Subcutaneous abdominal adipose tissue (tissue), 5 donors: ENCODE results near the gene ABHD18.
A peak's percentile ranks its signal among the peaks of the same experiment; 100 is the strongest.
"Not testable (repeated sequence)": the region's sequence is repeated elsewhere in the genome, so short reads cannot be mapped to it uniquely, and the experiment has no call there.

Source experiments
- H3K27ac ChIP-seq: one replicate; pipeline ENCODE4 v1.7.0; 2013; ENCODE audit warnings: low read depth, mild to moderate bottlenecking, inconsistent platforms, low read length, moderate library complexity
- H3K27me3 ChIP-seq, 5 donors: one replicate each; pipeline ENCODE4 v1.7.0; 2013; ENCODE audit warnings: low read length in 5 of 5, inconsistent platforms in 1 of 5; ENCODE audit not compliant: control insufficient read depth in 5 of 5, insufficient read depth in 4 of 5
- H3K36me3 ChIP-seq, 5 donors: one replicate each; pipeline ENCODE4 v1.7.0; 2013; ENCODE audit warnings: low read length in 5 of 5; ENCODE audit not compliant: control insufficient read depth in 5 of 5, insufficient read depth in 5 of 5
- H3K4me1 ChIP-seq, 5 donors: one replicate each; pipeline ENCODE4 v1.7.0; 2013; ENCODE audit warnings: low read length in 5 of 5, mild to moderate bottlenecking in 3 of 5, moderate library complexity in 1 of 5; ENCODE audit not compliant: control insufficient read depth in 5 of 5, insufficient read depth in 5 of 5
- H3K4me3 ChIP-seq, 5 donors: one replicate each; pipeline ENCODE4 v1.7.0; 2013; ENCODE audit warnings: low read length in 5 of 5, low read depth in 1 of 5
- H3K9ac ChIP-seq, 5 donors: one replicate each; pipeline ENCODE4 v1.7.0; 2013; ENCODE audit warnings: low read length in 5 of 5, mild to moderate bottlenecking in 4 of 5, moderate library complexity in 3 of 5
- H3K9me3 ChIP-seq, 5 donors: one replicate each; pipeline ENCODE4 v1.7.0; 2013; ENCODE audit warnings: low read length in 5 of 5; ENCODE audit not compliant: control insufficient read depth in 5 of 5
- donor health status: healthy.
- donor health status: healthy.
- donor health status: healthy.
- donor health status: healthy.
- donor health status: healthy.

Gene ABHD18

DNA sequence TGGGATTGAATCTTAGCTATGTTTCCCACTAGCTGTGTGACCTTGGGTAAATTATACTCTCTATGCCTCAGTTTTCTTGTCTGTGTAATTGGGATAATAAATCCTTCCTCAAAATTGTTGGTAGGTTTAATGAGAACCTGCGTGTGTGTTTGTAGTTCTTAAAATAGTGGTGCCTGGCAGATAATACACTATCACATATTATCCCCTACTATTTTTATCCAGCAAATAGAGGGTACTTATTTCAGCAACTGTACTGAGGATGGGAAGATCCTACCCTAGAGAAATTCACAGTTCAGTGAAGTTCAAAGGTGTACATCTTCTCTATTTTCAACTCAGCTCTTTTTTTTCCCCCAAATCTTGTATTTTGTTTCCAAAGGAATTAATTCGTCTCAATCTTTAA, 17.2 kb downstream of the ABHD18 start:
- Histone ChIP-seq H3K4me3 (no peak overlapping the region), H3K27ac (no peak overlapping the region), H3K27me3 (no peaks in the 10 kb centered on the region), H3K9ac (no peak overlapping the region), H3K9me3 (peaks cover 0 to 3% (median 2%) of the 10 kb centered on the region in 5 donors), H3K36me3 (peaks cover 0 to 15% (median 8%) of the 10 kb centered on the region in 5 donors), H3K4me1 (no peaks in the 10 kb centered on the region)

DNA sequence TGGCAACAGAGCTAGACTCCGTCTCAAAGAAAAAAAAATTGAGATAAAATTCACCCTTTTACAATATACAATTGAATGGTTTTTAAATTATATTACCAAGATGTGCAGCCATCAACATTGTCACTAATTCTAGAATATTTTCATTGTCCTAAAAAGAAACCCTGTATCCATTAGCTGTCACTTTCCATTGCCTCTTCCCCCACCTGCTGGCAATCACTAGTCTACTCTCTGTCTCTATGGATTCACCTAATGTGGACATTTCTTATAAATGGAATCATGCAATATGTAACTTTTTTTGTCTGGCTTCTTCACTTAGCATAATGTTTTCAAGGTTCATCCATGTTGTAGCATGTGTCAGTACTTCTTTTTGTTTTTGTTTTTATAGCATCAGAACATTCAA, 20.8 kb downstream of the ABHD18 start:
- Histone ChIP-seq H3K4me1 (no peaks in the 10 kb centered on the region), H3K36me3 (peaks cover 3 to 19% (median 12%) of the 10 kb centered on the region in 5 donors), H3K9ac (no peak overlapping the region), H3K27ac (no peak overlapping the region), H3K9me3 (no peaks in the 10 kb centered on the region), H3K4me3 (no peak overlapping the region), H3K27me3 (no peaks in the 10 kb centered on the region)

DNA sequence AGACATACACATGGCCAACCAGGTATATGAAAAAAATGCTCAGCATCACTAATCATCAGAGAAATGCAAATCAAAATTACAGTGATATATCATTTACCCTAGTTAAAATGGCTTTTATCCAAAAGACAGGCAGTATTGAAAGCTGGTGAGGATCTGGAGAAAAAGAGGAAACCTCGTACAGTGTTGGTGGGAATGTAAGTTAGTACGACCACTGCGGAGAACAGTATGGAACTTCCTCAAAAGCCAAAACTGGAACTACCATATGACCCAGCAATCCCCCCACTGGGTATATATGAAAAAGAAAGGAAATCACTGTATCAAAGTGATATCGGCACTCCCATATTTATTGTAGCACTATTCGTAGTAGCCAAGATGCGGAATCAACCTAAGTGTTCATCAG, 23.4 kb downstream of the ABHD18 start:
- no peaks in the 10 kb centered on the region for H3K27me3 ChIP-seq
- H3K4me1 ChIP-seq, result peaks cover 0 to 5% (median 0%) of the 10 kb centered on the region in 5 donors
- H3K9me3 ChIP-seq, result no peaks in the 10 kb centered on the region
- no peak overlapping the region for H3K27ac ChIP-seq
- peaks cover 3 to 19% (median 12%) of the 10 kb centered on the region in 5 donors for H3K36me3 ChIP-seq
- no peak overlapping the region for H3K9ac ChIP-seq
- no peak overlapping the region for H3K4me3 ChIP-seq

DNA sequence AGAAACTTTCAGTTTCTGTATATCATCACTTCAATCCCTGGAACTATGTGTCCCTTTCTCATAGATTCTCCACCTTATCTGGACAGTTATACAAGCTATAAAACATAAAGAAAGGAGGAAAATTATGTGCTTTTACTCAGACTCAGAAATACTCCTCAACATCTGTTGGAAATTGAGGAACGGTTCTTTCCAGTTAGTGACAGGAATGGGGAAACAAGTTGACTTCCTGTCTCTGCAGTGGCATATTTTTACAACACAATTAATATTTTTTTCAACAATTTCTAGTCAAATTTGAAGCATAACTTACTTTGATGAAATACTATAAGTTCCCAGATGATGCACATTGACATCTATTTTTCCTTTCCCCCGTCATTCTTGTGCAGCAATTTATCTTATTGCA, 27.9 kb downstream of the ABHD18 start:
- no peak overlapping the region for H3K27ac ChIP-seq
- H3K36me3 ChIP-seq, result peaks cover 3 to 5% (median 4%) of the 10 kb centered on the region in 5 donors
- H3K4me3 ChIP-seq, result no peak overlapping the region
- H3K27me3 ChIP-seq, result no peaks in the 10 kb centered on the region
- H3K9ac ChIP-seq, result peak overlapping the region in 2 of 5 donors; percentile 24 to 47
- H3K4me1 ChIP-seq, result peaks cover 0 to 5% (median 0%) of the 10 kb centered on the region in 5 donors
- H3K9me3 ChIP-seq, result peaks cover 0 to 7% (median 0%) of the 10 kb centered on the region in 5 donors

DNA sequence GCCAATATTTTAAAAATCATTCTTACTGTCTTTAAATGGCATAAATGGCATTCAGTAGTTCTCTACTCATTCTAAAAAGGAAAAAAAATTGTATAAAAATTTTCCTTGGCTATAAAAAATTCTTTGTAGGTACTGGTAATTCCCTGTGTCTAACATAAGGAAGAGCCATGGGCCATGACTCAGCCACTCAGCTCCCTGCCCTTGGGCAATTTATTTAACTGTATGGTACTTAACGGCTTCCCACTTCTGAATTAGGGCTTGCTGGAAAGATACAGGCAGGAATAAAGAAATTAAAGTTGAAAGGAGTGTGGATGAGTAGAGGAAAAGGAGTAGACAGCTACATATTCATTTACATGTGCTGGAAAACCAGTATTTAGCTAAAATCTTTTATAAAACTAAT, 30.6 kb downstream of the ABHD18 start:
- H3K27ac ChIP-seq, result no peak overlapping the region
- peaks cover 0 to 7% (median 4%) of the 10 kb centered on the region in 5 donors for H3K9me3 ChIP-seq
- peaks cover 0 to 5% (median 0%) of the 10 kb centered on the region in 5 donors for H3K4me1 ChIP-seq
- peaks cover 0 to 3% (median 0%) of the 10 kb centered on the region in 5 donors for H3K36me3 ChIP-seq
- H3K4me3 ChIP-seq, result no peak overlapping the region
- no peaks in the 10 kb centered on the region for H3K27me3 ChIP-seq
- no peak overlapping the region for H3K9ac ChIP-seq

DNA sequence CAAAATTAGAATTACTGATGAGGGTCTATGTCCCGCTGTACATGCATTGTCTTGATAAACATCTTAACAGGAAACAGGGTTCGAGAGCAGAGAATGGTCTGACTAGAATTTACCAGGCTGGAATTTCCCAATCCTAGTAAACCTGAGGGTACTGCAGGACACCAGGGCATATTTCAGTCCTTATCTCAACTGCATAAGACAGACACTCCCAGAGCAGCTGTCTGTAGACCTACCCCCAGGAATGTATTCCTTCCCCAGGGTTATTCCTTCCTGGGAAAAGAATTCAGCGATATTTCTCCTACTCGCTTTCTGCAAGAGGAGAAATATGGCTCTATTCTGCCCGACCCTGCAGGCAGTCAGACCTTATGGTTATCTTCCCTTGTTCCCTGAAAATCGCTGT, 31.3 kb downstream of the ABHD18 start:
- not testable (repeated sequence) for H3K4me3 ChIP-seq, H3K9ac ChIP-seq, H3K27me3 ChIP-seq, H3K27ac ChIP-seq, H3K36me3 ChIP-seq, H3K9me3 ChIP-seq, H3K4me1 ChIP-seq

DNA sequence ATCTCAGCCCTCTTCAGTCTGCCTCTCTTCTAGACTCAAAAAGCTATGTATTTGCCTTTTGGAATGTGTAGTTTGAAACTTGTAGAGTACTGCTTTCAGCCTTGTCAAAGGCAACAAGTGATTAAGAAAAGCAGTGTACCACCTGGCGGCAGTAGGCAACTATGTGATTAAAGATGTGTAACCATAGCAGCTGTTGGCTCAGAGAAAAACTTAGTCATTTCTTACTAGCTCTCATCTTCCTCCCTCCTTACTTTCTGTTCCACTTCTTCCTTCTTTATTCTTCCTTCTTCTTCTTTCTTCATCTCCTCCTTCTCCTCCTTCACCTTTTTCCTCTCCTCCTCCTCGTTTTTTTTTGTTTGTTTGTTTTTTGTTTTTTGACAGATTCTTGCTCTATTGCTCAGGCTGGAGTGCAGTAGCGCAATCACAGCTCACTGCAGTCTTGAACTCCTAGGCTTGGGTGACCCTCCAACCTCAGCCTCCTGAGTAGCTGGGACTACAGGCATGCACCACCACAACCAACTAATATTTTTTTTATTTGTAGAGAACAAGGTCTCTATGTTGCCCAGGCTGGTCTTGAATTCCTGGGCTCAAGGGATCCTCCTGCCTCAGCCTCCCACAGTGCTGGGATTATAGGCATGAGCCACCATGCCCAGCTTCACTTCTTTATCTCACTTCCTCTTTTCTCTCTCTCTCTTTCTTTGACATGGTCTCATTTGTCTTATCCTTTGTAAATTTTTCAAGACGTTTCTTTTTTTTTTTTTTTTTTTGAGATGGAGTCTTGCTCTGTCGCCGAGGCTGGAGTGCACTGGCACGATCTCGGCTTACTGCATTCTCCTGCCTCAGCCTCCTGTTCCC, 32.6 kb downstream of the ABHD18 start:
- Histone ChIP-seq H3K27me3 (no peaks in the 10 kb centered on the region), H3K36me3 (peaks cover 0 to 3% (median 0%) of the 10 kb centered on the region in 5 donors), H3K27ac (no peak overlapping the region), H3K9ac (no peak overlapping the region), H3K4me1 (peaks cover 0 to 2% (median 0%) of the 10 kb centered on the region in 5 donors), H3K4me3 (no peak overlapping the region), H3K9me3 (peaks cover 0 to 7% (median 4%) of the 10 kb centered on the region in 5 donors)

DNA sequence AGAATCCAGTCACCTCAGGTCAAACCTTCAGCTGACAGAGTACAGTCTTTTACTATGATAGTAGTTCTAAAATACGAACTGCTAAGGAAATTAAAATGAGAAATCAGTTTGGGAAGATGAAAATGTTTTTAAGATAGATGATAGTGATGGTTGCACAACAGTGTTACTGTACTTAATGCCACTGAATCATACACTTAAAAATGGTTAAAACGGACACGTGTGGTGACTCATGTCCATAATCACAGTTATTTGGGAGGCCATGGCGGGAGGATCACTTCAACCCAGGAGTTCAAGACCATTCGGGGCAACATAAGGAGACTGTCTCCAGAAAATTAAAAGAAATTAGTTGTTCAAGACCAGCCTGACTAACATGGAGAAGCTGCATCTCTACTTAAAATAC, 41.4 kb downstream of the ABHD18 start:
- peaks cover 0 to 10% (median 0%) of the 10 kb centered on the region in 5 donors for H3K36me3 ChIP-seq
- H3K27me3 ChIP-seq, result no peaks in the 10 kb centered on the region
- no peaks in the 10 kb centered on the region for H3K4me1 ChIP-seq
- no peak overlapping the region for H3K27ac ChIP-seq
- no peak overlapping the region for H3K9ac ChIP-seq
- no peak overlapping the region for H3K4me3 ChIP-seq
- H3K9me3 ChIP-seq, result no peaks in the 10 kb centered on the region

DNA sequence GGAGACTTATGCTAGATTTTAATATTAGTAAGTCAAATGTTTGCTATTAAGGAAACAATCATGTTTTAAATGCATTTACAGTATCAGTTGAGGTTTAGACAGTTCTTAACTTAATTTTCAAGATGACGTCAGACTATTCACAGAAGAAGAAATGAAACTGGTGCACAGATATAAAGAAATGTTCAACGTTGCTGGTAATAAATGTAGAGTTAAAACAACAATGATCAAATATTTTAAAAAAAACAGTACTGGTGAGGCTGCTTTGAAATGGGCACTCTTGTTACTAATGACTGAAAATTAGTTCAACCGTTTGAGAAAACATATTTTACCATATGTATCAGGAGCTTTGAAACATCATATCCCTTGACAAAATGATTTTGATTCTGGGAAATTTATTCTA, 44.2 kb downstream of the ABHD18 start:
- no peak overlapping the region for H3K4me3 ChIP-seq
- no peaks in the 10 kb centered on the region for H3K27me3 ChIP-seq
- no peak overlapping the region for H3K9ac ChIP-seq
- H3K9me3 ChIP-seq, result no peaks in the 10 kb centered on the region
- no peak overlapping the region for H3K27ac ChIP-seq
- peaks cover 3 to 22% (median 7%) of the 10 kb centered on the region in 5 donors for H3K36me3 ChIP-seq
- no peaks in the 10 kb centered on the region for H3K4me1 ChIP-seq

DNA sequence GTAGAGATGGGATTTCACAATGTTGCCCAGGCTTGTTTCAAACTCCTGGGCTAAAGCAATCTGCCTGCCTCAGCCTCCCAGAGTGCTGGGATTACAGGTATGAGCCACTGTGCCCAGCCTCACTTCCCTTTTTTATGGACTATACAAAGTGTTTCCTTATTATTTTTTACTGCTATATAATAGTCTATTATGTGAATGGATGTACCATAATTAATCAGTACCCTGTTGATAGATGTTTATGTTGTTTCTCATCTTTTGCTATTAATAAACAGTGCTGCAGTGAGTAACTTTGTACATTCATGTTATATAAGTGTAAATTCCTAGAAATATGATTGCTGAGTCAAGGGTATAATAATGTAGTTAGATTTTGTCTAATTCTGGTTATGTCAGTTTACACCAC, 60.1 kb downstream of the ABHD18 start:
- Histone ChIP-seq H3K36me3 (peaks cover 22 to 63% (median 30%) of the 10 kb centered on the region in 5 donors), H3K9me3 (no peaks in the 10 kb centered on the region), H3K27ac (no peak overlapping the region), H3K4me3 (no peak overlapping the region), H3K27me3 (no peaks in the 10 kb centered on the region), H3K4me1 (no peaks in the 10 kb centered on the region), H3K9ac (no peak overlapping the region)
